Suprapubic skin (tissue), 3 donors: ENCODE measurements around the gene MRPS35.

Experiments used
- CTCF ChIP-seq, 2 donors: fragments of 200-600 bp in 1 of 2; fragments of 450-650 bp in 1 of 2; sonication (generic) in 1 of 2; IDR thresholded peaks; one replicate each; pipeline ENCODE4 v1.5.1; 2016 to 2019; ENCODE audit warnings: antibody characterized with exemption in 2 of 2, mild to moderate bottlenecking in 1 of 2, moderate library complexity in 1 of 2
- EP300 ChIP-seq: sonication (generic); formaldehyde crosslinking; IDR thresholded peaks from one replicate; pipeline ENCODE4 v1.6.1; 2017; ENCODE audit warnings: antibody characterized with exemption

GRCh38 chr12:27796128-27796527 lies 85.5 kb downstream of the MRPS35 start:
- TF ChIP-seq CTCF (IDR thresholded peaks at IDR 0.05) (no peak), EP300 (no peak)
